COLO668 (cell line): ENCODE measurements around the gene ENPP7.
A peak's percentile ranks its signal among the peaks of the same experiment; 100 is the strongest.

Experiments
- DNase-seq: peaks from one replicate; lab custom pipeline; 2025; ENCODE audit not compliant: unreplicated experiment; lab: John Stamatoyannopoulos, UW

ENPP7 gene

DNA sequence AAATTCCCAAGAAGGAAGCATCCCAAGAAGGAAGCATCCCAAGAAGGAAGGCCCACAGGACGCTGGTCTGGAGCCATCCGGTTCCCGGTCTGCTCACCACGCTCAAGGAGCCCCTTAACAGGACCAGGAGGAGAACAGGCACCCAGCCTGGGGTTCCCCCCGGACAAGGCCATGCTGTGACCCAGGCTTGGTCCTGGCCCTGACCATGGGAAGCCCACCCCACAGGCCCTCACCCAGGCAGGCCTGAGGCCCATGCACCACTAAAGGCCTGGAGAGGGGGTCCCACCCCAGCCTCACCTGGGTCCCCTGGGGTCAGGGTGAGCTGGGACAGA is 340 bp upstream of the ENPP7 start:
- DNase-seq, result no peak

DNA sequence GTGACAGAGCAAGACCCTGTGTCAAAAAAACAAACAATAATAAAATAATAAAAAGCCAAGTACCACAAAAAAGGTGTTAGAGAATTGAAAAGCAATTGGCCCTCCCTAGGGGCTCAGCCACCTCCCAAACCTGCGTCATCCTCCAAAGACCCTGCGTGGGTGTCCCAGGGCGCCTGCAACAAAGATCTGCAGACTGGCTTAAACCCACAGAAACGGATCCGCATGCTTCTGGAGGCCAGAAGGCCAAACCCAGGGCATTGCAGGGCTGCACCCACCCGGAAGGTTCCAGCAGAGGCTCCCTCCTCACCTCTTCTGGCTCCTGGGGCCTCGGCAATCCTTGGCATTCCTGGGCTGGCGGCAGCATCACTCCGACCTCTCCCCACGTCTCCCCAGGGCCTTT is 1.5 kb downstream of the ENPP7 start:
- DNase-seq, result no peak

DNA sequence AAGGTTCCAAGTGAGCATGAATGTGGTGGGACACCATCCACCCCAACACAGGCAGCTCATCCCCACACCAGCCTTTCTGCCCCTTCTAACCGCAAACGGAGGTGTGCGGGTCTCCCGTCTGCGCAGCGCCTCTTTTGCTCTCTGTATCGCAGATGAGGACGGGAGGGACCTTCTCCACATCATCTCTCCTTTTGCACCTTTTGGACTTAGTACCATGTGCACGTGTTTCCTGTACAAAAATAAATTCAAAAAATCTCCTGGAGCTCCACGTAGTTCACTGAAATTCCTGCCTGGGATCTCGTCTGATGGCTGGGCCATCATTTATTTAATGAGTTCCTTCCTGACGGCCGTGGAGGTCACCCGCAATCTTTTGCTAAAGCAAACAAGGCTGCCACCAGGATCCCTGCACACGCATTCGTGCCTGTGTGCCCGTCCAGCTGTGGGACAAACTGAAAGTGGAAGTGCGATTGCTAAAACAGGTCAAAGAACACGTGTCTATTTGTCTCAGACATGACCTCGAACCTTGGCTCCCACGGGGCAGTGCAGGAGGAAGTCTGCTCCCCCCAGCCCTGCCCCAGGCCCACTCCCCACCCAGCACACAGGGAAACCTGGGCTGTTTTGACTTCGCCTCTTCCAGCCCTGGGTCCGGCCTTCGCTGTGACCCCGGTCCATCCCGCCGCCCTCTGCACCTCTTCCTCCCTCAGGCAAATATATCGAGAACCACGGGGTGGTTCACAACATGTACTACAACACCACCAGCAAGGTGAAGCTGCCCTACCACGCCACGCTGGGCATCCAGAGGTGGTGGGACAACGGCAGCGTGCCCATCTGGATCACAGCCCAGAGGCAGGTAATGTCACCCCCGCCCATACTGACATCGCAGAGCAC is 2.3 kb downstream of the ENPP7 start:
- DNase-seq, result no peak

DNA sequence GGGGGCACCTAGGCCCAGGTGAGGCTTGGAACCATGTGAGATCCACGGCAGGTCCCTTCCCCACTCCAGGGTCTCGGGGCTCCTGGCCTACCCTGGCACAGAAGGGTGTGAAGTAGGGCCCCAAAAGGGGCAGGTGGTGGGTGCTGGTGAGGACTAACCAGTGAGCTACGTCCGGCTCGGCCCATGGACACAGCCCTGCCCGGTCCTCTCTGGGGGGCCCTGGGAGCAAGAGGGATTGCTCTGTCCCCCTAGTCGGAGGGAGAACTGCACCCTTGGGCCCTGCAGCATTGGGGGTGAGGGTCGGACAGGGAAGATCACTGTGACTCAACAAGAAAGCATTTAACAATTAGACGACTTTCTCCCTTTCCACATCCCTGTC is 2.9 kb downstream of the ENPP7 start:
- DNase-seq, result no peak

DNA sequence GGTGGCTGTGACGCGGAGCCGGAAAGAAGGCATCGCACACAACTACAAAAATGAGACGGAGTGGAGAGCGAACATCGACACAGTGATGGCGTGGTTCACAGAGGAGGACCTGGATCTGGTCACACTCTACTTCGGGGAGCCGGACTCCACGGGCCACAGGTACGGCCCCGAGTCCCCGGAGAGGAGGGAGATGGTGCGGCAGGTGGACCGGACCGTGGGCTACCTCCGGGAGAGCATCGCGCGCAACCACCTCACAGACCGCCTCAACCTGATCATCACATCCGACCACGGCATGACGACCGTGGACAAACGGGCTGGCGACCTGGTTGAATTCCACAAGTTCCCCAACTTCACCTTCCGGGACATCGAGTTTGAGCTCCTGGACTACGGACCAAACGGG is 4.4 kb downstream of the ENPP7 start:
- DNase-seq, result no peak

DNA sequence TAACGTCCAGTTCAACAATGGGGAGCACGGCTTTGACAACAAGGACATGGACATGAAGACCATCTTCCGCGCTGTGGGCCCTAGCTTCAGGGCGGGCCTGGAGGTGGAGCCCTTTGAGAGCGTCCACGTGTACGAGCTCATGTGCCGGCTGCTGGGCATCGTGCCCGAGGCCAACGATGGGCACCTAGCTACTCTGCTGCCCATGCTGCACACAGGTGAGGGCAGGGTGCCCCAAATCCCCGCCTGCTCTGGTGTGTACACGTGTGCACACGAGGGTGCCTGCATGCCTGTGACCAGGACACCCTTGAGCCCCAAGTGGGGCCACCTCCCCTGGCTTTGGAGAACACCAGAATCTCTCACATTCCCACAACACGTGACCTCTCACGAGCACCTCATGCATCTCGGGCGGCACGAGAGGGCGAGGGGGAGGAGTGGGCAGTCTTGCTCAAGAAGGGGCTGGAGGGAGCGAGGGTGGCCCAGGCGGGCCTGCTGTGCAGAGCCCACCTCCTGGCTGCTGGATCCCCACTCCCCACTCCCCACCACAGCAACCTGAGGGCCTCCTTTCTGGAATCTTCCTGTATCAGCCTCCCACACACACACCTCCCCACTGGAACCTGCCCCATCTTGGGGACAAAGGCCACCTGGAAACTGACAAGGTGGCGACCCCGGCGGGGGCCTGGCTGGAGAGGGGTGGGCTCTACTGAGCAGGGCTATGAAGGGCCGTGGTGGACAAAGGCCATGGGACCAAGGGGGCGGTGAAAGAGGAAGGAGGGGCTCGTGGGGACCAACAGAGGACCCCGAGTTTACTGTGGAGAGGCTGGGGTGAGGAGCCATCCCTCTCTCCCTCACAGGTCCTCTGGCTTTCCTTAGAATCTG is 6.5 kb downstream of the ENPP7 start:
- DNase-seq, result no peak

DNA sequence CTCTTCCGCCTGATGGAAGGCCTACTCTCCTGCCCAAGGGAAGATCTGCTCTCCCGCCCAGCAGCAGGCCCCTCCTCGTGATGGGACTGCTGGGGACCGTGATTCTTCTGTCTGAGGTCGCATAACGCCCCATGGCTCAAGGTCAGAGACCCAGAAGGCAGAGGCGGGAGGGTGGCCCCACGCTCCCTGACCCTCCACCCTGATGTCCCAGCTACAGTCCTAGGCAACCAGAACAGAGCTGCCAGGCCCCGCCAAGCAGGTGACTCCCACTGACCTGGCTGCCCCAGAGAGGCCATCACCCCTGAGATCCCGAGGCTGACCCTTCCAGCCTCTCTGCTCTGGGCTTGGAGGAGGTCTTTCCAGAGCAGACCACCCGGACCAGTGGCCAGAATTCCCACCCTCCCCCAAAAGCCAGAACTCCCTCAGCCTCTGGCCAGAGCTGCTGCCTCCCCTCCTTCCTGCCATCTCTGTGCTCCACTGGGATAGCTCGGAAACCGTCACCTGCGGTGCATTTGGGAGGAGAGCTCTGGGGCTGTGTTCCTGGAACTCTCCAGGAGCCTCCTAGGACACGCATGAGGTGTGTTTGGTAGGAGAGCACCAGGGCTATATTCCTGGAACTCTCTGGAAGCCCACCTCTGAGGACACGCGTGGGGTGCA is 7.3 kb downstream of the ENPP7 start:
- no peak for DNase-seq

DNA sequence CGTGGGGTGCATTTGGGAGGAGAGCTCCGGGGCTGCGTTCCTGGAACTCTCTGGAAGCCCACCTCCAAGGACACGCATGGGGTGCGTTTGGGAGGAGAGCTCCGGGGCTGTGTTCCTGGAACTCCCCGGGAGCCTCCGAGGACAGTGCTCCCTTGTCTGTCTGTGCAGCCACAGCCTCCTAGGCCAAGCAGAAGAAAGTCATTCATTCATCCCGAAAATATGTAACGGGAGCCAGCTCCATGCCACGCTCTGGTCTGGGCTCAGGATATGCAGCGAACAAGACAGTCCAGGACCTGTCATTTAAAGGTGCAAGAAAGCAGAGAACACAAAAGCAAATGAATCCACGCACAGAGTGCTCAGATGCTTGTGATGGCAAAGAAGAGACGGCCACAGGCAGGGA is 7.9 kb downstream of the ENPP7 start:
- DNase-seq, result no peak

DNA sequence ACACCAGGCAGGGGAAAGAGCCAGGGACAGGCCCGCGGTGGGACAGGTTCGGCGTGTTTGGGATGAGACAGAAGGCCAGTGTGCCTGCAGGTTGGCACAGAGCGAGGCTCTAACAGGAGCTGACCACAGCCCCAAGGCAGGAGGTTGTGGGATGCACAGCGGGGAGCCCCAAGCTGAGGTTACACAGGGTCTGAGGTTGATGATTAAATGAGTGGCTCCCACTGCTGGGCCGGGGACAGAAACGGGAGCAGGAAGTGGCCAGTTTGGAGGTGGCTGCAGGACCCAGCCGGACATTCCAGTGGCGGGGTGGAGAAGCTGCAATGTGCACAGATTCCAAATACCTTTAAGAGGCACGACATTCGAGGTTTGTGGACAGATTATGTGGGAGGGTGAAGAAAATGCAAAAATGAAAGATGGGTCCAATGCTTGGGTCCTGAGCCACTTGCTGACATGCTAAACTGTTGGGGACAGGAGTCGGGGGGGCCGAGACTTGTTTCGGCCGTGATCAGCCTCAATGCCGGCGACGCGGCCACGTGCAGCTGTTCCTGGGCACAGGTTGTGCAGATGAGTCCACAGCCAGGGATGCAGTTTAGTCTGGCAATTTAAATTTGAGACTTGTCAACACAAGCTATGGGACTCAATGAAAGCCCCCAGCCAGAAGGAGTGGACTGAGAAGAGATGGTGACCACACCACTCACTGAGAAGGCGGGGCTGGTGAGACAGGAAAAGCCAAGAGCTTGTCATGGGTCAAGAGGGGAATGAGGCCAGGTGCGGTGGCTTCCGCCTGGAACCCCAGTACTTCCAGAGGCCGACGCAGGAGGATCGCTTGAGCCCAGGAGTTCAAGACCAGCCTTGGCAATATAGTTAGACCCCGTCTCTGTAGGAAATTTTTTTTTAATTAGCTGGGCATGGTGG is 8.7 kb downstream of the ENPP7 start:
- no peak for DNase-seq

DNA sequence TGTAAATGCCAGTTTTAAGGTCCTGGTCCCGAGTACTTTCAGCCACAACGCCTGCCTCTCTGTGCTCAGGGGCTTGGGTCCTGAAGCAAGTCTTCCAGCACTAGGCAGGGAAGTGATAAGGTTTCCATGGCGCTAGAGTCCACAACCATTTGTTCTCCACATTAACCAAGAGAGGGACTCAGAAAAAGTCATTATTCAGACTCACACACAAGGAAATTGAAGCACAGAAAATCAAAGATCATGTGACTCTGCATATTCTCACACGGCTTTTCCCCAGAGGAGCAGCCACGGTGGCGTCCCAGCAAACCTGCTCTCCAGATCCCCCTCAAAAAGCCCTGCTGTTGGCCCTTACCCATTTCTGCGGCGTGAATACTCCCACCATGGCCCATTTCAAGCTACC is 9.7 kb downstream of the ENPP7 start:
- DNase-seq, result peak; percentile 1

DNA sequence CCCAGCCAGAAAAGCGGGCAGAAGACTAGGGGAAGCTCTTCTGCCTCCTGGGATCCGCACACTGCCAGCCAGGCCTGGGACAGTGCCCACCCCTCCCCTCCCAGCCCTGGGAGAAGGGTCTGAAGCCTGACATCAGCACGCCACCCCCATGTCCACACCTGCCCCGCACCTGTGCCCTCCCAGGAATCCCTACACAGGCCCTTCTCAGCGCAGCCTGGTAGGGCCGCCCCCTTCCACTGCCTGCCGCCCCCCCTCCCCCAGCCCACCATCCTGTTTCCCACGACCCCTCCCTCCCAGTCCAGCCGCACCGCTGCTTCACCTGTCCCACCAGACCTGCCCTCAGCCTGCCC is 10.6 kb downstream of the ENPP7 start:
- no peak for DNase-seq

DNA sequence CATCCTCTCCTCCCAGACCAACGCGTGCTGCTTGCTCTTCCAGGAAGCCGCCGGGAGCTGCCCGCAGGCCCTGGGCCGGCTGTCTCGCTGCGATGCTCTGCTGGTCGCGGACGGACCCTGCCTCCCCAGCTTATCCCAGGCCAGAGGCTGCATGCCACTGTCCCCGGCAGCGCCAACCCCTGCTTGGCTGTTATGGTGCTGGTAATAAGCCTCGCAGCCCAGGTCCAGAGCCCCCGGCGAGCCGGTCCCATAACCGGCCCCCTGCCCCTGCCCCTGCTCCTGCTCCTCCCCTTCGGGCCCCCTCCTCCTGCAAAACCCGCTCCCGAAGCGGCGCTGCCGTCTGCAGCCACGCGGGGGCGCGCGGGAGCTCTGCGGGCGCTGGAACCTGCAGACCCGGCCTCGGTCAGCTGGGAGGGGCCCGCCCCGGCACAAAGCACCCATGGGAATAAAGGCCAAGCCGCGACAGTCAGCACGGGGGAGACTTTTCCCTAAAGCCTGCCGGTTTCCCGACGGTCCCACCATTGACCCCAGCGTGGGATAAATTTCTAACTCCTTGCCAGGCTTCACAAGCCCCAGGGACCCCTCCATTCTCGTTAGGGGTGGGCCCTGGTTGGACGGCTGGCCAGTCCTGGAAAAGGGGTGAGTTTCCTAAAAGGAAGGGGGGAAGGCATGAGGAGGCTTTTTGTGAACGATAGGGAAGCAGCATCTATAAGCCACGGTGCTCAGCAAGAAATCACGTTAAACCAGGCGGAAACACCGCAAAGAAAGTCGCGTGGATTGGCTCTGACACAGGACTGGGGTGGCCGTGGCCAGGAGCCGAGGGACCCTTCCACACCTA is 11.2 kb downstream of the ENPP7 start:
- DNase-seq, result peak; percentile 55

DNA sequence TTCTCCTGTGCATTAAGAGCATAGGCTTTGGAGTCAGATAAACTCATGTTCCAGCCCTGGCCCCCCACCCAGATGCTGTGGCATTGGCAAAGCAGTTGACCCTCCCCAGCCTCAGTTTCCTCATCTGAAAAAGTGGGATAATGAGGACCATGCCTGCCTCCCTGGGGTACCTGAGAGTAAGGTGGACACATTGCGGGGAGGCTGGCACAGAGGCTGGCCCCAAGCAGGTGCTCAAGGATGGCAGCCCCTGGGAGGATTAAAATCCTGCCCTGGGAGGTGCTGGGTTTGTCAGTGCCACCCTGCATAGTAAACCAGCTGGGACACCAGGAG is 11.8 kb downstream of the ENPP7 start:
- DNase-seq, result no peak

DNA sequence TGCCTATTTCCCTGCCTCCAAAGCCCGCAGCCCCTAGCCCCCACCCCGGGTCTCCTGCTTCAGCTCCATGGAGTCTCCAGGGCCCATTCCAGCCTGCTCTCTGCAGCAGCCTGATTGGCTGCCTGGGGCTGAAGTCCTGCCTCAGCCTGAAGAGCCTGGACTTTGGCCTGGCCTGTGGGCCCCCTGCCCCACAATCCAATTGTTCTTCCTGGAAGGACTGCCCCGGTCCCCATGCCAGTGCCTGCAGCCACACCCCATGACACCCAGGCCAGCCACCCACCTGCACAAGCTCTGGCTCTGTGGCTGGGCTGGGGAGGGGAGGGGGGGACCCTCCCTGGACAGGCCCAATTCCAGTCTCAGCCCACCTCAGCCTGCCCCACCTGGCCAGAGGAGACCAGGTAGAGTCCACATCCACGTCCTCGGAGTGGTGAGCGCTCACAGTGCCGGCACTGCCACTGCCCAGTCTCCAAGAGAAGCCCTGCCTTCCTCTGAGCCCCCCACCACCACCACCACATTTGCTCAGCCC is 12.3 kb downstream of the ENPP7 start:
- peak; percentile 3 for DNase-seq

DNA sequence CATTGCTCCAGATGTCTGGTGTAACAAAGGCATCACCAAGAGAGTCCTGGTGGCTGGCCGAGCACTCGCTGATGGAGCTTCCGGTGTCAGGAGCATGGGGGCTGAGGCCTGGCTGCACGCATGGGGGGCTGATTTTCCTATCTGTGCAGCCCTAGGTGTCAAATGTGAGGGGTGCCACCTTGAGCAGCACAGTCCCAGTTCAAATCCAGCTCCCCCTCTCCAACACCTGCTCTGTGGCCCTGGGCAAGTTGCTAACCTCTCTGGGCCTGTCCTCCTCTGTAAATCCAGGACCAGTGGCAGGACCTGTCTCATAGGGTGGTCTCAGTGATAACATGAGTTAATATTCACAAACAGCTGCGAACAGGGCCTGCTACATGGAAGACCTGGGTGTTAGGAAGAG is 12.9 kb downstream of the ENPP7 start:
- DNase-seq, result no peak

DNA sequence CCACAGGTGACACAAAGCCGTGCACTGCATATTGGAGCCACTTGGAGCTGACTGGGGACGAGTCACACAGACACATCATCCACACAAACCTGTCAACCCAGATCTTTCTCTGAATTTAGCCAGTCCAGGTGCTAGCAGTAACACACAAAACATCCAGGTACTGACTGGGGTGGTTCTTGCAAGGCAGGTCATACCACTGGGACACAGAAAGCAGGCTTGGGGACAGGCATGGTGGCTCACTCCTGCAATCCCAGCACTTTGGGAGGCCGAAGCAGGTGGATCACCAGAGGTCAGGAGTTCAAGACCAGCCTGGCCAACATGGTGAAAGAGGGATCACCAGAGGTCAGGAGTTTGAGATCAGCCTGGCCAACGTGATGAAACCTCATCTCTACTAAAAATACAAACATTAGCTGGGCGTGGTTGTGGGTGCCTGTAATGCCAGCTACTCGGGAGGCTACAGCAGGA is 14.9 kb downstream of the ENPP7 start:
- DNase-seq, result no peak

DNA sequence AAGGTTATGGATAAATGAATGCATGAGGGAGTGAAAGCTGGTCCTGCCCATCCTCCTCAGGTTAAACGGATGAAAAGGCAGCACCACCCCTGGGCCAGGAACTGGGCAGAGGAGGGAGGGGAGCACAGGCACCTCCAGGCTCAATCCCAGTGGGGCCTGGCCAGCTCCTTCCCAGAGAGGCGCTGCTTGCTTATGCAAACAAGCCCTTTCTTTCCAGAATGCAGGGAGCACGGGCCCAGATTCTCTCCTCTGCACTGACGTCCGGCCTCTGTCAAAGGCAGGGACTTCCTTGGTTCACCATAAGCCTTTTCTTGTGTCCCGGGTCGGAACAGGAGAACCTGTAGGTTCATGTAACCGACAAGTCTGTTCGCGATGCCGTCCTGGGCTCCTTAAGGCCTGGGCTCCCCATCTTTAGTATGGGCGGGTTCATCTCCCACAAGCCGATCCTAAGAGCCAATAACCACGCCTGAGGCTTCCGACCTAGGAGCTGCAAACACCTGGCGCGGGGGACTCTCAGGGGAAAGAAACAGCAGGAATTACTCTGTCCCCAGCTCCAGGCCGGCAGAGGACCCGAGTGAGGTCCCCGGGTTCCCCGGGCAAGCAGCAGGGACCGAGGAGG is 16.3 kb downstream of the ENPP7 start:
- DNase-seq, result peak; percentile 26

DNA sequence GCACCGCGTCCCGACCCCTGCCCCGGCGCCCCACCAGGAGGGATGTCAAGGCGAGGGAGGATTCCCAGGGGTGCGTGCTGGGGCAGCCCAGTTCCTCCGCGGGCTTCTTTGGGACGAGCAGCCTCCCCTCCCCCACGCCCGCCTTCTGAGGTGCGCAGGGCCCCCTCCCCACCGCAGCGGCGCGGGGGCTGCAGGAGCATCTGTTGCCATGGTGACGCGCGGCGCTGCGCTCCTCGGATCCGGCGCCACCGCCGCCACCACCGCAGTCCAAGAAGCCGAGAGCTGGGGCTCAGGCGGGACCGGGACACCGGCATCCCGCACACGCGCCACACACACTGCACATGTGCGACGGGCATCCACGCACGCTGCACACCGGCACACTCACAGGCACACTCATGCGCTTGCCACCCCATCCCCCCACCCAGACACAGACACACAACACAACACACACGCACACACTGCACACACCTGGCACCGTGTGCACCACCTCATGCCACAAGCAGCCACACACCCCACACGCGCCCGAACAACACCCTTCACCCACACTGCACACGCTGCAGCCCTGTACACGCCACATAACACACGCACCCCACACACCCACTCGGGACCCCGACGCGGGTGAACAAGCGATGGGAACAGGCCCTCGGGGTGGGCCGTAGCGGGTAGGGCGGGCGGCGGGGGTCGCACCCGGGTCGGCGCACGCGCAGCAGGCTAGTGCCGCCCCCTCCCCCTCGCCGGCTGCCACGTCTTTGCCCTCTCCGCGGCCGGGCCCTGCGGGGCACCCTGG is 17.0 kb downstream of the ENPP7 start:
- peak; percentile 42 for DNase-seq
